GM12891 (cell line): ENCODE measurements around the gene PKHD1.

ENCODE experiments used
- PAX5 ChIP-seq: IDR thresholded peaks from 2 replicates; pipeline ENCODE4 v1.6.1; 2011; ENCODE audit warnings: low read length, moderate library complexity, mild to moderate bottlenecking; ENCODE audit not compliant: insufficient read depth, severe bottlenecking
- POLR2A ChIP-seq: IDR thresholded peaks from 2 replicates; pipeline ENCODE4 v1.6.1; 2011; ENCODE audit warnings: low read depth, low read length, control low read depth
- POLR2AphosphoS5 ChIP-seq: IDR thresholded peaks from 2 replicates; pipeline ENCODE4 v1.6.1; 2011; ENCODE audit warnings: low read depth, low read length, control low read depth

- TF ChIP-seq POLR2A = no peak
- no peak for TF ChIP-seq POLR2AphosphoS5
- no peak for TF ChIP-seq PAX5
Measured at GRCh38 chr6:51620971-51621370, 466.4 kb downstream of the PKHD1 start.
